DND-41 (cell line): ENCODE data around the gene RIMS3.

Experiments used
- ATAC-seq: fragments of 200-7000 bp; cut with Tn5 transposase; 3 replicates; pipeline ENCODE4 v1.9.1; 2021; ENCODE audit warnings: low read depth; ENCODE audit not compliant: insufficient read depth
- DNase-seq: peaks from one replicate; pipeline ENCODE4 v3.0.0-alpha.2; 2020
- H2AFZ ChIP-seq: 2 replicates; pipeline ENCODE4 v1.6.0; 2012; ENCODE audit warnings: low read depth, low read length
- H3K27ac ChIP-seq: 2 replicates; pipeline ENCODE4 v1.5.1; 2012; ENCODE audit warnings: low read length, inconsistent platforms
- H3K27me3 ChIP-seq: fragments of 200-600 bp; sonication (generic); 2 replicates; pipeline ENCODE4 v1.6.0; 2012; ENCODE audit warnings: low read length, mild to moderate bottlenecking, inconsistent platforms; ENCODE audit not compliant: insufficient read depth, poor library complexity
- H3K36me3 ChIP-seq: 2 replicates; pipeline ENCODE4 v1.5.1; 2012; ENCODE audit warnings: low read length, inconsistent platforms; ENCODE audit not compliant: insufficient read depth
- H3K4me1 ChIP-seq: 2 replicates; pipeline ENCODE4 v1.5.1; 2012; ENCODE audit warnings: mild to moderate bottlenecking, low read length; ENCODE audit not compliant: insufficient read depth
- H3K4me2 ChIP-seq: 2 replicates; pipeline ENCODE4 v1.6.0; 2012; ENCODE audit warnings: mild to moderate bottlenecking, moderate library complexity, low read length, inconsistent platforms; ENCODE audit not compliant: insufficient read depth
- H3K4me3 ChIP-seq, 2 experiments: fragments of 200-600 bp in 1 of 2; shearing (Covaris generic) in 1 of 2; 2 replicates each; pipeline ENCODE4 v1.5.1; 2012 to 2016; ENCODE audit warnings: inconsistent platforms in 2 of 2, low read length in 2 of 2, mild to moderate bottlenecking in 2 of 2, low read depth in 1 of 2, moderate library complexity in 1 of 2
- H3K79me2 ChIP-seq: 2 replicates; pipeline ENCODE4 v1.6.0; 2012; ENCODE audit warnings: low read length, inconsistent platforms; ENCODE audit not compliant: insufficient read depth
- H3K9ac ChIP-seq: 2 replicates; pipeline ENCODE4 v1.6.0; 2012; ENCODE audit warnings: low read depth, mild to moderate bottlenecking, inconsistent platforms, low read length, moderate library complexity
- H3K9me3 ChIP-seq: 2 replicates; pipeline ENCODE4 v1.5.1; 2012; ENCODE audit warnings: low read length, moderate library complexity, mild to moderate bottlenecking, inconsistent platforms; ENCODE audit not compliant: insufficient read depth, severe bottlenecking
- H4K20me1 ChIP-seq: 2 replicates; pipeline ENCODE4 v1.6.0; 2012; ENCODE audit warnings: low read length; ENCODE audit not compliant: insufficient read depth
- CTCF ChIP-seq: IDR thresholded peaks from 2 replicates; pipeline ENCODE4 v1.5.1; 2012; ENCODE audit warnings: borderline replicate concordance, low read length, moderate library complexity, mild to moderate bottlenecking; ENCODE audit not compliant: poor library complexity, severe bottlenecking; ENCODE audit errors: extremely low read depth
- EZH2 ChIP-seq: IDR thresholded peaks from 3 replicates; pipeline ENCODE4 v1.6.1; 2012; ENCODE audit warnings: borderline replicate concordance, low read depth, mild to moderate bottlenecking, moderate library complexity, low read length, inconsistent platforms; ENCODE audit not compliant: severe bottlenecking

The RIMS3 gene

GRCh38 chr1:40694353-40694874, 28.9 kb upstream of the RIMS3 start:
- no peaks in the 10 kb centered on the region for H3K27me3 ChIP-seq
- H3K9ac ChIP-seq = no peak overlapping the region
- H4K20me1 ChIP-seq = peaks cover 14% of the 10 kb centered on the region
- ATAC-seq = no peak
- peaks cover 36% of the 10 kb centered on the region for H3K4me1 ChIP-seq
- no peak overlapping the region for H2AFZ ChIP-seq
- no peak overlapping the region for H3K27ac ChIP-seq
- TF ChIP-seq CTCF (no peak), EZH2 (no peak)
- H3K9me3 ChIP-seq = no peaks in the 10 kb centered on the region
- peak overlapping the region; percentile 72; the same call in 1 of the 2 replicates for H3K4me2 ChIP-seq
- no peak for DNase-seq
- no peak overlapping the region for H3K4me3 ChIP-seq
- H3K36me3 ChIP-seq = peaks cover 7% of the 10 kb centered on the region
- H3K79me2 ChIP-seq = peaks cover 92% of the 10 kb centered on the region

GRCh38 chr1:40693425-40693824, 27.9 kb upstream of the RIMS3 start:
- Histone ChIP-seq H3K4me3 (peak overlapping the region in 1 of 2 experiments; percentile 67; a peak in 1 of 4 replicates), H4K20me1 (peaks cover 18% of the 10 kb centered on the region), H3K9ac (peak overlapping the region; percentile 96), H3K79me2 (peaks cover 89% of the 10 kb centered on the region), H3K9me3 (no peaks in the 10 kb centered on the region), H3K36me3 (peaks cover 11% of the 10 kb centered on the region), H3K27ac (peak overlapping the region; percentile 93; the same call in 1 of the 2 replicates), H3K27me3 (no peaks in the 10 kb centered on the region), H3K4me1 (peaks cover 36% of the 10 kb centered on the region), H3K4me2 (peak overlapping the region; percentile 72), H2AFZ (no peak overlapping the region)
- no peak for DNase-seq
- TF ChIP-seq EZH2 = no peak
- no peak for TF ChIP-seq CTCF
- ATAC-seq = no peak

- Histone ChIP-seq H2AFZ (peak overlapping the region; percentile 83), H3K4me2 (peak overlapping the region; percentile 72), H4K20me1 (peaks cover 18% of the 10 kb centered on the region), H3K36me3 (peaks cover 11% of the 10 kb centered on the region), H3K9ac (peak overlapping the region; percentile 96), H3K4me3 (peak overlapping the region; percentile 36 to 67), H3K4me1 (peaks cover 36% of the 10 kb centered on the region), H3K27ac (peak overlapping the region; percentile 93), H3K79me2 (peaks cover 80% of the 10 kb centered on the region), H3K27me3 (no peaks in the 10 kb centered on the region), H3K9me3 (no peaks in the 10 kb centered on the region)
- DNase-seq (no peak), ATAC-seq (peak; percentile 4; the same call in 2 of the 3 replicates)
- TF ChIP-seq EZH2 (no peak), CTCF (no peak)
Observed at GRCh38 chr1:40692429-40692895, 27.0 kb upstream of the RIMS3 start.
